GM23338 (cell line): ENCODE measurements around the gene ALKBH8. TPM values are rescaled to one million over a fixed set of nuclear protein-coding genes. Genes with fewer than 3 reads are reported as not detected.

ENCODE experiments used
- ATAC-seq: fragments of 200-7000 bp; cut with Tn5 transposase; 3 replicates; pipeline ENCODE4 v1.9.1; 2020
- DNase-seq: peaks from one replicate; pipeline ENCODE4 v3.0.0-alpha.2; 2015; ENCODE audit warnings: low spot score
- H2AFZ ChIP-seq: fragments of 200-600 bp; sonication (generic); 2 replicates; pipeline ENCODE4 v1.8.0; 2016; ENCODE audit warnings: antibody characterized with exemption, mild to moderate bottlenecking, moderate library complexity
- H3F3A ChIP-seq: fragments of 200-600 bp; sonication (generic); replicated peaks from 2 replicates; pipeline ENCODE4 v1.8.0; 2017; ENCODE audit warnings: antibody characterized with exemption, mixed run types, low read depth
- H3K27ac ChIP-seq: fragments of 200-600 bp; sonication (generic); 2 replicates; pipeline ENCODE4 v1.6.1; 2016; ENCODE audit warnings: low read depth
- H3K27me3 ChIP-seq: fragments of 200-600 bp; sonication (generic); 2 replicates; pipeline ENCODE4 v1.8.0; 2016; ENCODE audit warnings: mild to moderate bottlenecking, mixed run types, moderate library complexity; ENCODE audit not compliant: insufficient read depth
- H3K36me3 ChIP-seq: fragments of 200-600 bp; sonication (generic); 2 replicates; pipeline ENCODE4 v1.8.0; 2016; ENCODE audit warnings: mild to moderate bottlenecking; ENCODE audit not compliant: insufficient read depth
- H3K4me1 ChIP-seq: fragments of 200-600 bp; sonication (generic); 2 replicates; pipeline ENCODE4 v1.8.0; 2016; ENCODE audit warnings: mild to moderate bottlenecking, moderate library complexity; ENCODE audit not compliant: insufficient read depth
- H3K4me2 ChIP-seq: fragments of 200-600 bp; sonication (generic); 2 replicates; pipeline ENCODE4 v1.7.1; 2017; ENCODE audit warnings: mixed run types
- H3K4me3 ChIP-seq: fragments of 200-600 bp; sonication (generic); 2 replicates; pipeline ENCODE4 v1.6.1; 2016; ENCODE audit warnings: mixed run types
- H3K79me2 ChIP-seq: fragments of 200-600 bp; sonication (generic); replicated peaks from 2 replicates; pipeline ENCODE4 v1.8.0; 2017; ENCODE audit warnings: mild to moderate bottlenecking; ENCODE audit not compliant: insufficient read depth
- H3K9me2 ChIP-seq: fragments of 200-600 bp; sonication (generic); 2 replicates; pipeline ENCODE4 v1.8.0; 2017; ENCODE audit not compliant: insufficient read depth
- H4K20me1 ChIP-seq: fragments of 200-600 bp; sonication (generic); replicated peaks from 2 replicates; pipeline ENCODE4 v1.8.0; 2017; ENCODE audit warnings: mild to moderate bottlenecking; ENCODE audit not compliant: insufficient read depth
- H3K27ac Mint-ChIP-seq: 2 replicates; pipeline ENCODE4 v1.8.0; 2020; ENCODE audit warnings: inconsistent platforms, mild to moderate bottlenecking, moderate library complexity, mixed read lengths
- H3K27me3 Mint-ChIP-seq: 3 replicates; pipeline ENCODE4 v1.8.0; 2022; ENCODE audit warnings: low read depth, mild to moderate bottlenecking, moderate library complexity, mixed read lengths, inconsistent platforms; ENCODE audit not compliant: insufficient read depth, poor library complexity
- H3K36me3 Mint-ChIP-seq: 3 replicates; pipeline ENCODE4 v1.8.0; 2021; ENCODE audit warnings: low read depth, mild to moderate bottlenecking, inconsistent platforms, moderate library complexity, mixed read lengths
- H3K4me1 Mint-ChIP-seq: 3 replicates; pipeline ENCODE4 v1.8.0; 2020; ENCODE audit warnings: mild to moderate bottlenecking, inconsistent platforms, mixed read lengths
- H3K4me3 Mint-ChIP-seq: 3 replicates; pipeline ENCODE4 v1.8.0; 2021; ENCODE audit warnings: moderate library complexity, mild to moderate bottlenecking, inconsistent platforms, mixed read lengths
- H3K9me3 Mint-ChIP-seq: 3 replicates; pipeline ENCODE4 v1.8.0; 2020; ENCODE audit warnings: moderate library complexity, mild to moderate bottlenecking, inconsistent platforms, mixed read lengths
- CREB1 ChIP-seq: fragments of 250-450 bp; sonication (Bioruptor Pico); IDR thresholded peaks from 2 replicates; pipeline ENCODE4 v1.5.0; 2020; ENCODE audit warnings: low read depth, mild to moderate bottlenecking, moderate library complexity
- ETS1 ChIP-seq: IDR thresholded peaks from 2 replicates; pipeline ENCODE4 v1.6.1; 2016; ENCODE audit warnings: antibody characterized with exemption
- EZH2 ChIP-seq: fragments of 200-600 bp; sonication (generic); IDR thresholded peaks from one replicate; pipeline ENCODE4 v1.8.0; 2017; ENCODE audit warnings: antibody characterized with exemption, mild to moderate bottlenecking, low read depth; ENCODE audit not compliant: unreplicated experiment
- EZH2phosphoT487 ChIP-seq: fragments of 200-600 bp; sonication (generic); IDR thresholded peaks from one replicate; pipeline ENCODE4 v1.8.1; 2018; ENCODE audit warnings: antibody characterized with exemption; ENCODE audit not compliant: unreplicated experiment
- JUNB ChIP-seq: IDR thresholded peaks from one replicate; pipeline ENCODE4 v1.6.1; 2016; ENCODE audit warnings: antibody characterized with exemption; ENCODE audit not compliant: unreplicated experiment
- NANOG ChIP-seq: IDR thresholded peaks from 2 replicates; pipeline ENCODE4 v1.6.1; 2016; ENCODE audit warnings: antibody characterized with exemption, borderline replicate concordance
- POLR2AphosphoS5 ChIP-seq: IDR thresholded peaks from 2 replicates; pipeline ENCODE4 v1.6.1; 2016; ENCODE audit warnings: antibody characterized with exemption, low read depth
- REST ChIP-seq: IDR thresholded peaks from one replicate; pipeline ENCODE4 v1.6.1; 2018; ENCODE audit warnings: antibody characterized with exemption; ENCODE audit not compliant: unreplicated experiment
- STAT1 ChIP-seq: IDR thresholded peaks from one replicate; pipeline ENCODE4 v1.6.1; 2016; ENCODE audit warnings: antibody characterized with exemption; ENCODE audit not compliant: unreplicated experiment
- ZNF331 ChIP-seq: fragments of 250-450 bp; sonication (Bioruptor Pico); IDR thresholded peaks from 2 replicates; pipeline ENCODE4 v1.5.0; 2020; ENCODE audit warnings: low read depth, mild to moderate bottlenecking, moderate library complexity
- polyA plus RNA-seq: library from polyadenylated mRNA; unstranded; fragments of >200 nt; fragmentation: Nextera tagmentation; extraction: Ambion mirVana; gene quantifications from 2 replicates; pipeline ENCODE4 v1.2.1, GENCODE V29; 2016
- total RNA-seq: library from RNA; depleted of rRNA; stranded (reverse); fragments of >200 nt; shearing (Covaris generic); gene quantifications from 2 replicates; pipeline ENCODE4 v1.2.3, GENCODE V29; 2014

Gene ALKBH8
- total and polyA plus RNA-seq, 2 experiments from 2014 or later = 8.9 to 14.2 TPM

DNA sequence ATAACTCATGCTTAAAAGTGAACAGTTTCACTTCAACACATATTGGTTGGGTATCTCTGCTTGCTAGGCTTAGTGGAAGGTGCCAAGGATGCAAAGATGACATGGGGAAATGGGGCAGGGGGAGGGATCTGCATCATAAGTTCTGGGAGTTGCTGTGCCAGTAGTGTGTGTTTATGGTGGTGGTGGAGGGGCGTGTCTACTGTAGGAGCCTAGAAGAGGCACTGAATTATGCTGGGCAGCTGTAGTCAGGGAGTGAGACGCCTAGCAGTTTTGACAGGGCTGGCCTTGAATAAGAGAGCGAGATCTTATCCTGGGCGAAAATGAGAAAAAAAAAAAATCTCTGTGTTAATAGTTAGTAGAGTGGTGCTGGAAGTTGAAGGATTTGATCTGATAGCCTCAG, 28.4 kb upstream of the ALKBH8 start (continued):
- no peak for TF ChIP-seq STAT1
- no peak for TF ChIP-seq CREB1 (CRISPR knock-in tag)
- TF ChIP-seq ETS1 = no peak
- TF ChIP-seq EZH2 = no peak
- TF ChIP-seq NANOG = no peak
- TF ChIP-seq POLR2AphosphoS5 = no peak
- no peak for TF ChIP-seq JUNB
- TF ChIP-seq ZNF331 (CRISPR knock-in tag) = no peak

DNA sequence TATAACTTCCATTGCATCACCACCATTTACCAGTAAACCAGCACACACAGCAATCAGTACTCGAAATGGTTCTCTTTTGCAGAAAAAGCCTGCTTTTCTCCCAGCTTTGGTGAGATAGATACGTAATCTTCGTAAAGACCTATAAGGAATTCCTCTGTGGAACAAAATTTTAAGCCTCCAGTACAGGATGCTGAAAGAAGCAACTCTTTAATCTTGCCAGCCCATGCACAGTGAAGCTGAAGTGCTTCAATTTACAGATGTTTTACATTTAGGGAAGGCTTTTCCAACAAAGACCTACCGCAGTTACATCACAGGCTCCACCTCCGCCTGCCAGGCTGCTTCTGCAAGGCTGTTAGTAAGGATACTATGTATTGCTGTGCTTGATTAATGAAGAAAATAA, 27.3 kb upstream of the ALKBH8 start:
- no peak overlapping the region for H3K27ac ChIP-seq
- no peaks in the 10 kb centered on the region; the same call in 1 of the 2 replicates for H3F3A ChIP-seq
- H3K9me2 ChIP-seq = no peaks in the 10 kb centered on the region
- peaks cover 34% of the 10 kb centered on the region for H3K4me1 Mint-ChIP-seq
- no peaks in the 10 kb centered on the region for H4K20me1 ChIP-seq
- peaks cover 78% of the 10 kb centered on the region for H3K27me3 ChIP-seq
- no peaks in the 10 kb centered on the region for H3K36me3 ChIP-seq
- TF ChIP-seq STAT1 (no peak), EZH2 (peak; percentile 52)
- H2AFZ ChIP-seq = no peak overlapping the region
- no peaks in the 10 kb centered on the region; the same call in 2 of the 3 replicates for H3K36me3 Mint-ChIP-seq
- DNase-seq = peak; percentile 52
- no peak for ATAC-seq
- H3K79me2 ChIP-seq = no peaks in the 10 kb centered on the region
- peaks cover 61% of the 10 kb centered on the region for H3K27me3 Mint-ChIP-seq
- peaks cover 37% of the 10 kb centered on the region for H3K4me1 ChIP-seq
- H3K4me3 Mint-ChIP-seq = peak overlapping the region; percentile 88
- no peak overlapping the region for H3K27ac Mint-ChIP-seq
- H3K4me3 ChIP-seq = peak overlapping the region; percentile 84
- H3K9me3 Mint-ChIP-seq = no peaks in the 10 kb centered on the region
- peak overlapping the region; percentile 99 for H3K4me2 ChIP-seq

DNA sequence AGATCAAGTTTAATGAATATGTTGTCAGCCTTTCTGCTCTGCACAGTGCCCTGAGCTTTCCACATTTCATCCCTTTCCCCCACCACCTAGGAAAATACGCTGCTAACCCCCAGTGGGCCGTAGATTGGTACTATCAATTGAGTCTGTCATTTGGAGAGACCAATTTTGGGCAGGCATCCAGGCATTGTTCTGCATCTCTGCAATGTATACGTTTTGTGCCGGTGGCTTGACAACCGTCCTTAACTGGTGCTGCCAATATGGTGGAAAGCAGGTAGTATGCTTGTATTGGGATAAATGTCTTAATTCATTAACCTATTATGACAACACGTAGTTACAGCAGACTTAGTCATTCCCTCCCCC, 26.7 kb upstream of the ALKBH8 start:
- Histone ChIP-seq H3K9me2 (no peaks in the 10 kb centered on the region), H4K20me1 (no peaks in the 10 kb centered on the region), H3K4me3 (peak overlapping the region; percentile 84), H3K27me3 (peaks cover 84% of the 10 kb centered on the region), H3K4me2 (peak overlapping the region; percentile 99), H3K27ac (no peak overlapping the region), H2AFZ (no peak overlapping the region), H3K36me3 (no peaks in the 10 kb centered on the region), H3K4me1 (peaks cover 32% of the 10 kb centered on the region), H3K79me2 (no peaks in the 10 kb centered on the region), H3F3A (no peaks in the 10 kb centered on the region; the same call in 1 of the 2 replicates)
- H3K4me1 Mint-ChIP-seq = peaks cover 31% of the 10 kb centered on the region
- H3K9me3 Mint-ChIP-seq = no peaks in the 10 kb centered on the region
- H3K36me3 Mint-ChIP-seq = no peaks in the 10 kb centered on the region; the same call in 2 of the 3 replicates
- no peak for DNase-seq
- no peak for ATAC-seq
- H3K27ac Mint-ChIP-seq = no peak overlapping the region
- H3K4me3 Mint-ChIP-seq = peak overlapping the region; percentile 88
- H3K27me3 Mint-ChIP-seq = peaks cover 64% of the 10 kb centered on the region
- TF ChIP-seq ETS1 (no peak), EZH2 (peak; percentile 11), REST (no peak), EZH2phosphoT487 (no peak)
